Right cardiac atrium (tissue), 5 donors: ENCODE data around the gene CEP164. TPM values are rescaled to one million over a fixed set of nuclear protein-coding genes. Genes with fewer than 3 reads are reported as not detected.

Experiments used
- ATAC-seq, 2 donors: fragments of 200-7000 bp; cut with Tn5 transposase; one replicate each; pipeline versions ENCODE4 v1.8.0 to v1.9.1; 2020; ENCODE audit warnings: moderate library complexity in 2 of 2, mild to moderate bottlenecking in 1 of 2
- DNase-seq, 3 donors: peaks; one replicate each; pipeline ENCODE4 v3.0.0-alpha.2; 2020
- H3K27ac ChIP-seq: one replicate; pipeline ENCODE4 v1.5.1; 2013; ENCODE audit warnings: mild to moderate bottlenecking, low read length, control low read depth, moderate library complexity
- H3K27me3 ChIP-seq: one replicate; pipeline ENCODE4 v1.6.1; 2013; ENCODE audit not compliant: control insufficient read depth, insufficient read depth
- H3K4me1 ChIP-seq: one replicate; pipeline ENCODE4 v1.6.1; 2013; ENCODE audit warnings: low read length; ENCODE audit not compliant: control insufficient read depth, insufficient read depth
- H3K4me3 ChIP-seq: one replicate; pipeline ENCODE4 v1.5.1; 2013; ENCODE audit warnings: low read length, control low read depth
- H3K9me3 ChIP-seq: one replicate; pipeline ENCODE4 v1.6.1; 2013; ENCODE audit warnings: low read length; ENCODE audit not compliant: control insufficient read depth
- WGBS: extraction: QIAGEN DNeasy Blood & Tissue Kit; methylation state at CpG from one replicate; pipeline ENCODE4 v1.1.7; 2013; 5-methylcytosine and 5-hydroxymethylcytosine counted together
- intact Hi-C, 4 donors: fragments of 100-400 bp; cut with DNase I; formaldehyde crosslinking; loops; one replicate each; pipeline versions ENCODE4 v1.11.0 to v1.14.0; 2022 to 2023
- polyA plus RNA-seq: library from polyadenylated mRNA; stranded (reverse); fragments of 200-250 nt; gene quantifications from one replicate; pipeline ENCODE4 v1.2.3, GENCODE V29; 2013
- total RNA-seq, 4 donors: library from RNA; stranded (reverse); fragmentation: NEBNext Ultra II Directional; extraction: Animal tissue kit (Norgen Biotek cat#: 25700); gene quantifications; one replicate each; pipeline ENCODE4 v1.2.1, GENCODE V29; 2021
- donor health status: healthy with polysubstance abuse.
- donor health status: DM: no; HTN: yes; CAD: no.
- donor health status: DM: no; HTN: no; CAD: no.
- donor health status: DM: no; HTN: yes; CAD: no; lungs with severe emphysema.
- donor health status: DM: yes; HTN: yes; CAD: no.

Gene CEP164
- total and polyA plus RNA-seq, 5 donors: 7.9 to 10.6 (median 9.0) TPM

DNA sequence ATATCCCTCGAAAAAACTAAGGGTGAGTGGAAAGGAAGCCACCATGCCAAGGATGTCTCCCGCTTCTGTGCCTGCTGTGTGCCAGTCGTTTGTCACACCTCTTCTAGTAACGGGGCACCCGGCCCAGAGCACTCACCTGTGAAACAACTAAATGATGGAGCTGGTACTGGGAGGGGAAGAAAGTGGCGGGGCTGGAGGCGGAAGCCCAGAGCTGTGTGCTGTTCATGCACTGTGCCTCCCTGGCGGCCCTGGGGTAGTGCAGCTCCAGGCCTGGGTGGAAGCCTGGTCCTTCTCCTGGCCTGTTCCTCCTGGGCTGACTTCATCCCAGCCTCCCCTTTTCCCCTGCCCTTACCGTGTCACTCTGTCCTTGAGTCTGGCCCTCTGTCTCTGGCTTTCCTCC, 130.2 kb downstream of the CEP164 start:
- 87% methylated on average over 9 of the region's 9 CpGs for WGBS
- Histone ChIP-seq H3K27ac (no peak overlapping the region), H3K4me1 (no peaks in the 10 kb centered on the region), H3K9me3 (no peaks in the 10 kb centered on the region), H3K27me3 (no peaks in the 10 kb centered on the region), H3K4me3 (no peak overlapping the region)
- DNase-seq: no peak
- ATAC-seq: peak in 1 of 2 donors; percentile 12
- intact Hi-C loops: no loop called here

DNA sequence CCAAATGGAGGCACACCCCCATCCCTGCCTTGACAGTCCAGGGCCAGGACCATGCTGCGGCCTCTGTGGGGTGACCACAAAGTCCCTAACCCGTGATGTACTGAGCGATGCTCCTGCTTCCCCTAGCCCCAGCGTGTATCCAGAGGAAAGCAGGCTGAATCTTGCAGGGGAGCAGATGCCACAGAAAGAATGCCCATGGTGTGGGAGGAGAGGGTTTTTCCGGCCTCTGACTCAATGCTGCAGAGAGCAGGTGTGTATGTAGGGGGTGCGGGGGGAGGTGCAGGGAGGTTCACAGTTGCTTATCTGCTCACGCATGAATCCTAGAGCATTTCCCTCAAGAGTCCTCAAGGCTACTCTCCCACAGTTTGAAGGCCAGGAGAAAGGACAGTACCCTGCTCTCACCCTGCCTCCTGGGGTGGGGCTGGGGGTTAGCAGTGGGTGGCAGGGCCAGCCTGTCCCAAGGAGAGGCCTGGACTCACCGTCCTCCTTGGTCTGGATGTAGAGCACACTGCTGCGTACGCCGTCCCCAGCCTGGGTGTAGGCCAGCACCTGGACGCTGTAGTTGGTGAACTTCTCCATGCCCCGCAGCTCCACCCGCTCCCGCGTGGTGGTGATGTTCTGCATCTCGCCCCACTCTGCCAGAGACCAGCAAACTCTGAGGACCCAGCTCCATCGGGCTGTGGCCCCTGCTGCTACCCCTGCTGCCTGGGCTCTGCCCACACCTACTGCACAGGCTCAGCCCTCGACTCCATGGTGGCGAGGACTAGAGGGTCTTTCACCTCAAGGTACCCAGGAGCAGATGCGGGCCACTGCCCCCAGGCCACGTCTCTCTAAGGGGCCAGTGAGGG, 130.8 kb downstream of the CEP164 start:
- WGBS: 94% methylated on average over 22 of the region's 22 CpGs
- Histone ChIP-seq H3K9me3 (no peaks in the 10 kb centered on the region), H3K4me1 (no peaks in the 10 kb centered on the region), H3K27me3 (no peaks in the 10 kb centered on the region), H3K4me3 (no peak overlapping the region), H3K27ac (no peak overlapping the region)
- intact Hi-C loops: no loop called here
- no peak for DNase-seq
- no peak for ATAC-seq

DNA sequence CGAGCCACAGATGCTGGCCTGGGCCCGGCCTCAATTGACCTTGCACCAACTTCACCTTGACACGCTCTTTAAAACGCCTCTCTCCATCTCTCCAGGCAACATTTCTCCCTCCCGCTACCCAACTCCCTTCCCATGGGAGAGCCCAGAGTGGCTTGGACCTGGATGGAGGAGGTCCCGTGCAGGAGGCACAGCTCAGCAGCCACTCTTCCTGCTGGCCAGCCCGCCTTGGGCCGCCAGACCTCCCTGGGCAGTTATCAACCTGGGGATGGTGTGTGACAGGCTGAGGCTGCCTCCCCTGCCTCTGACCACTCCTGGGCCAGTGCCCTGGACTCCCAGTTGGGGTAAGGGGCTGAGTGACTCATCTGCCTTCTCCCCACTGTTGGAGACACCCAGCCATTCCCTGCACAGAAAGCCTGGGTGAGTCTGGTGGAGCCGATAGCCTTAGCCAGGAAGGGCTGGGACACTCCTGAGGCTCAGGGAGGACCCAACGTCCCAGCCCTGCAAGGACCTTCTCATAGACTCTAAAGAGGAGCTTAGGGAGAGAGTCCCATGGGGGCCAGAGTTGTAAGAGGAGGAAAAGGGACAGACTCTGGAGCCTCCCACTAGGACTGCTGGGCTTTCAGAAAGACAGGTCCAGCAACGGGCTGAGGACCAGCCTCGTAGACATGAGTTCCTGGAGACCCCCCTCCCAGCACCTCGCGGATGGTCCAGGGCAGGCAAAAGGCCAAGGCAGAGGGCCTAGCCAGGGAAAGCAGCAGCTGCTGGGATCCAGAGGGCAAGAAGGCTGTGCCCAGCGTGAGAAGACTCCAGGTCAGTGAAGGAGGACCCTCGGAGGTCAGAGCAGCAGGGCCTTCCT, 131.7 kb downstream of the CEP164 start:
- no peaks in the 10 kb centered on the region for H3K9me3 ChIP-seq
- H3K27me3 ChIP-seq: no peaks in the 10 kb centered on the region
- no peak overlapping the region for H3K27ac ChIP-seq
- intact Hi-C loops: no loop called here
- ATAC-seq: no peak
- H3K4me1 ChIP-seq: no peaks in the 10 kb centered on the region
- no peak overlapping the region for H3K4me3 ChIP-seq
- 82% methylated on average over 16 of the region's 16 CpGs for WGBS
- no peak for DNase-seq

GRCh38 chr11:117459979-117460300, 132.3 kb downstream of the CEP164 start:
- ATAC-seq: peak in 1 of 2 donors; percentile 16
- WGBS: 85% methylated on average over 5 of the region's 5 CpGs
- Histone ChIP-seq H3K4me1 (no peaks in the 10 kb centered on the region), H3K9me3 (no peaks in the 10 kb centered on the region), H3K27ac (no peak overlapping the region), H3K27me3 (no peaks in the 10 kb centered on the region), H3K4me3 (no peak overlapping the region)
- intact Hi-C loops: no loop called here
- DNase-seq: no peak

DNA sequence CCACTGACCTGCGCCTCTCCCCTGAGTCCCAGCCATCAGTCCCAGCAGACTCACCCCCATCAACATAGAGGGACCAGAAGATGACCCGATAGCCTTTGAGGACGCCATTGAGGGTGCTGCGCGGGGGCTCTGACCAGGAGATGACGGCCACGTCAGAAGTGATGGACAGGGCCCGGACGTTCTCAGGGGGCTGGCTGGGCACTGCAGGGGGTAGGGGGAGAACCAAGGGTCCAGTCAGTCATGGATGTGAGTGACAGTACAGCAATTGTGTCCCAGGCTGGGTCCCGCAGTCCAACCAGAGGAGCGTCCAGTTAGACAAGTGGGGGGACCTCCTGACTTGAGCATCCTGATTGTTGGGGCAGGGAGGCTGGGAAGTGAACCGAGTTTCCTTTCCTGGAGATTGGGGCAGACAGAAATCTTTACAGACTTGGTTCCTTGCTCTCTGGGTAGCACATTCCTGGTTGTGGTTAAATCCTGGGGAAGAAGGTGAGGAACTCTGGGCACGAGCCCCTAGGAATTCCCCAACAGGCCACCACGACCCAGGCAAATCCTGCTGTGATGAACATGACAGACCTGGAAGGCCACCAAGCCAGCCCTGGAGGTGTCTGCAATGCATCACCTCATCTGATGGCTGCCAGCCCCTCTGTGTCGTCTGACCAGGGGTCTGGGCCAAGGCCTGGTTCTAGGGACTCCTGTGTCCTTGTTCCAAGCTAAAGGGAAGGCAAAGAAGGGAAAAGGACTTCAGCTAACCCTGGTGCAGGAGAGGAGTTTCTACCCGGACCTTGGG, 133.9 kb downstream of the CEP164 start:
- no peaks in the 10 kb centered on the region for H3K27me3 ChIP-seq
- H3K4me3 ChIP-seq: no peak overlapping the region
- no peak for ATAC-seq
- DNase-seq: no peak
- no peaks in the 10 kb centered on the region for H3K4me1 ChIP-seq
- WGBS: 91% methylated on average over 16 of the region's 16 CpGs
- intact Hi-C loops: no loop called here
- H3K9me3 ChIP-seq: no peaks in the 10 kb centered on the region
- no peak overlapping the region for H3K27ac ChIP-seq

GRCh38 chr11:117462183-117462863, 134.7 kb downstream of the CEP164 start:
- DNase-seq (no peak), ATAC-seq (no peak)
- Histone ChIP-seq H3K9me3 (no peaks in the 10 kb centered on the region), H3K27ac (no peak overlapping the region), H3K4me3 (no peak overlapping the region), H3K27me3 (no peaks in the 10 kb centered on the region), H3K4me1 (no peaks in the 10 kb centered on the region)
- intact Hi-C loops: no loop called here
- WGBS: 89% methylated on average over 18 of the region's 18 CpGs

GRCh38 chr11:117462864-117463247, 135.2 kb downstream of the CEP164 start:
- Histone ChIP-seq H3K27ac (no peak overlapping the region), H3K27me3 (no peaks in the 10 kb centered on the region), H3K9me3 (no peaks in the 10 kb centered on the region), H3K4me3 (no peak overlapping the region), H3K4me1 (no peaks in the 10 kb centered on the region)
- whole genome bisulfite sequencing: 79% methylated on average over 8 of the region's 8 CpGs
- no peak for DNase-seq
- ATAC-seq: no peak
- intact Hi-C loops: no loop called here

Other genes starting within 250 kb of the CEP164 start
- gene SIK3, start 229.4 kb upstream of the CEP164 start, total RNA-seq: 10 to 100 TPM; 34.2 to 46.6 (median 36.9) TPM
- gene SIK3, start 229.4 kb upstream of the CEP164 start, polyA plus RNA-seq: 13.4 TPM
- 10 to 100 TPM; 52.6 to 68.1 (median 57.5) TPM for gene PAFAH1B2, start 183.6 kb upstream of the CEP164 start, total RNA-seq
- gene PAFAH1B2, start 183.6 kb upstream of the CEP164 start, polyA plus RNA-seq: 20.4 TPM
- 10 to 100 TPM; 34.6 to 57.4 (median 40.8) TPM for gene SIDT2, start 149.1 kb upstream of the CEP164 start, total RNA-seq
- 28.6 TPM for gene SIDT2, start 149.1 kb upstream of the CEP164 start, polyA plus RNA-seq
- gene TAGLN, start 128.5 kb upstream of the CEP164 start, total RNA-seq: 1,000 to 10,000 TPM in 1 of 4 donors, 100 to 1,000 TPM in 3; 414 to 1,307 (median 766) TPM
- gene TAGLN, start 128.5 kb upstream of the CEP164 start, polyA plus RNA-seq: 987 TPM
- gene PCSK7, start 95.8 kb upstream of the CEP164 start, total RNA-seq: 10 to 100 TPM; 28.2 to 39.2 (median 30.5) TPM
- 25.7 TPM for gene PCSK7, start 95.8 kb upstream of the CEP164 start, polyA plus RNA-seq
- gene RNF214, start 95.2 kb upstream of the CEP164 start, total RNA-seq: 10 to 100 TPM; 20.6 to 23.8 (median 22.3) TPM
- 8.0 TPM for gene RNF214, start 95.2 kb upstream of the CEP164 start, polyA plus RNA-seq
- 10 to 100 TPM in 1 of 4 donors, 1 to 10 TPM in 3; 7.0 to 10.5 (median 8.2) TPM for gene BACE1-AS, start 36.5 kb upstream of the CEP164 start, total RNA-seq
- gene BACE1-AS, start 36.5 kb upstream of the CEP164 start, polyA plus RNA-seq: 6.6 TPM
- gene BACE1, start 11.6 kb upstream of the CEP164 start, total RNA-seq: 10 to 100 TPM; 14.4 to 19.9 (median 17.6) TPM
- 6.6 TPM for gene BACE1, start 11.6 kb upstream of the CEP164 start, polyA plus RNA-seq